ENCODE measurements around the gene LAPTM5.
"Not testable (repeated sequence)": the region's sequence is repeated elsewhere in the genome, so short reads cannot be mapped to it uniquely, and the experiment has no call there.

The LAPTM5 gene, protein sequence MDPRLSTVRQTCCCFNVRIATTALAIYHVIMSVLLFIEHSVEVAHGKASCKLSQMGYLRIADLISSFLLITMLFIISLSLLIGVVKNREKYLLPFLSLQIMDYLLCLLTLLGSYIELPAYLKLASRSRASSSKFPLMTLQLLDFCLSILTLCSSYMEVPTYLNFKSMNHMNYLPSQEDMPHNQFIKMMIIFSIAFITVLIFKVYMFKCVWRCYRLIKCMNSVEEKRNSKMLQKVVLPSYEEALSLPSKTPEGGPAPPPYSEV

DNA sequence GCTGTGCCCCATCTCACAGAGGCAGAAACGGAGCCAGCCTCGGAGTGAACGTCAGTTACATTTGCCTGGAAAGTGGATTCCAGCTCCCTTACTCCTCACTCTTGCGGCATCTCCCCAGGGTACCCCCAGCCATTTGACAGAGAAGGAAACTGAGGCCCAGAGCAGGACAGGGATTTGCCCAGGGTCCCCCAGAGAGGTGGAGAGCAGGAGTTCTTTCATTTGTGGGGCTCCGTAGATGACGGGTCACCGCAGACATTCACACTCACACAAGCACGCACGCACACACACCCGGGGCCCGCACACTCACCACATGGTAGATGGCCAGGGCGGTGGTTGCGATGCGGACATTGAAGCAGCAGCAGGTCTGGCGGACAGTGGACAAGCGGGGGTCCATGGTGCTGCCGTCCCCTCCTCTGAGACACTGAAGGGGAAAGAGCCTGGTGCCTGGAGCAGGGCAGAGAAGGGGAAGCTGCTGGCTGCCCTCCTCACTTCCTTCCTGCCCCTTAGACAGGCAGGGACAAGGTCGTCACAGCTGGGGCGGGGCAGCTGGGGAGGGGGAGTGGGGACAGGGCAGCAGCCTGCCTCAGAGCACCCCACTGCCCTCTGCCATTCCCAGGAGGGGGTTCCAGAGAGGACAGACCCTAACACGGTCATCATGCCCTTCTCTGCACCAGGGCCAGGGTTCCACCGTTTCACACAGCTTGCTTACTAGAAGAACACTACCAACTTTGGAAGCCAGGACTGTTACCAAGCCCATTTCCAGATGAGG, at the start of gene LAPTM5:
TSS of gene LAPTM5 (minus strand) at position 423 of the 769 bp plus-strand sequence. CDS start at position 394, 29 bp downstream.
- FAIRE-seq: no peak

DNA sequence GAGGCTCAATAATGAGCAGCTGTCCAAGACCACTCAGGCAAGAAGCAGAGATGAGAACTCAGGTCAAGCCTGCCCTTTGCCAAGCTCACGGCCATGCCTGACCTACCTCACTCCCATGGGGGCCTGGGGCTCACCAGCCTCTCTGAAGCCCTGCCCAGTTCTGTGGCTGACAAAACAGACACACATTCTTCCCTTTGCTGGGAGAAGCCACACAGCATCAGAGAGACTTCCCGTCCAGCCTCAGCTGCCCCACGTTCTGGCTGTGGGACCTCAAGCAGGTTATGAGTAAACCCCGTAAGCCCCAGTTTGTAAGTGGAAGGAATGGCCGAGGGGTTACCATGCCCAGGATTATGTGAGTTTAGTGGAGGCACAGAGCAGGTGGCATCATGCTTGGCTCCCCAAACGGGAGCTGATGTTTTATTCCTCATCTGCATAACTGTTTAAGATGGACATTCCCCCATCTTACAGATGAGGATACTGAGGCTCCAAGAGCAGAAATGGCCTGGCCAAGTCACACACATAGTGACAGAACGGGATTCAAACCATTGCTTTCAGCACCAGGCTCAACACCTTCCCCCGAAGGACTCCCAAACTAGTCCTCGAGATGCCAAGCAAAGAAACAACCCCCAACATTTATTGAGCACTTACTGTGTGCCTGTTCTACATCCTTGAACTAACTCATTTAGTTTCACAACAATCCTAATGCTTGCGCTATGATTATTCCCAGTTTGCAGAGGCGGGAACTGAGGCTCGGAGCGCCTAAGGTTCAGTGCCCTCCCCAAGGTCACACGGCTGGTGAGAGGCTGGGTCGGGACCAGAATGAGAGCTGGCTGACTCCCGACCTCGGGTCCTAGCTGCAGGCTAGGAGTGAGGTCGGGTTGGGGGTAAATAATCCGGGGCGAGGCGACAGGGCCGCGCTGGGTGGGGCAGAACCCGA, 49.1 kb upstream of the LAPTM5 start:
- FAIRE-seq: no peak

DNA sequence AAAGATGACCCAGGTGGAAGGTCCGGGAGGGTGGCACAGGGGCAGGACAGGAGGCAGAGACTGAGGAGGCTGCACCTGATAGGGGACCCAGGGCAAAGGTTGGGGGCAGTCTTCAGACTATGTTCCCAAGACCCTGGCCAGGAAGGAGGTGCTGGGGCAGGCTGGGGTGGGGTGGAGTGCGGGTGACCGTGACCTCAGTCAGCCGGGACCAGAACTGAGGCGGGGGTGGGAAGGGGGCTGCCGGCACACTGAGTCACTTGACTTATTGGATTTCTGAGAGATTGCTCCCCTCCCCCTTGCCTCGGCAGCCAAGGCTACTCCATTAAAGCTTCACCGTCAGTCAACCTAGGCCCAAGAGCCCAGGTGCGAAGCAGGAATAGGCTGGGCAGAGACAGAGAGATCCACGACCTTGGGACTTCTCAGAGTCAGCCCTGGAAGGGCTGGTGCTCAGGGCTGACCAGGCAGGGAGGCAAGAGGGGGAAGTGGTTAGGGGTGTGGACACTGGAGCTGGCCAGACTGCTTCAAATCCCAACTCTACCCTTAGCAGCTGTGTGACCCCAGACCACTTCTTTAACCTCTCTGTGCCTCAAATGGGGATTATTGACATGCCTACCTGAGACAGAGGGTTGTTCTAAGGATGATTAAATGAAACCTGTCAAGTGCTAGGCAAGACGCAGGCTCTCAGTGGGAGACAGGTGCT, 47.9 kb upstream of the LAPTM5 start:
- FAIRE-seq: no peak

DNA sequence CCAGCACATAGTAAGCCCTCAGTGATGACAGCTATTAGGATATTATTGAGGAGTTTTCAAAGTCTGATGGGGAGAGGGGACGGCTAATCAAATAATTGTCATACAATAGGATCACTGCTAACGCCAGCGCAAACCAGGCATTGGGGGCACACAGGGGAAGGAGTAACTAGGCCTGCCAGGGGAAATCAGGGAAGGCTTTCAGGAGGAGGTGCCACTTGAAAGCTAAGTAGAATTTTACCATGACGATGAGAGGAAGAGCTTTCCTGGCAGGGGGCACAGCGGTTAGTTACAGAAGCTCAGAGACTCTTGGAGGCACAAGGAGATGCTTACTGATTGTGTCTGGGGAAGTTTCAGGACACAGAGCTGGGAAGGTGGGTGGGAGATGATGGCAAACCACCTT, 47.2 kb upstream of the LAPTM5 start:
- FAIRE-seq: no peak

DNA sequence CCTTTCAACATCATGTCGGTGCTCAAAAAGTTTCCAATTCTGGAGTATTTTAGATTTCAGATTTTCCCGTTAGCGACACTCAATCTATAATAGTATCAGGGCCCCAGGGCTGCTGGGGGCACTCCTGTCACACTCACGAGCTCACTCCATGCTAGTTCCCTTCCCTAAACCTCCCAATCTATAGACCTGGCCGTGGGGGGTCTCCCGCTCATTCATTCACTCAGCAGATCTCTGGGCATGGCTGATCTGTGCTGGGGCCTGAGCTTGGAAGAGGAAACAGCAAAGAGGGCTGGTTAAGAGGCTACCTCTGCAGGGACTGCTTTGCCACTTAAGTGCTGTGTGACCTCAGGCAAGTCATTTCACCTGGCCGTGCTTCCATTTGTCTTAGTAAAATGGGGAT, 46.8 kb upstream of the LAPTM5 start:
- no peak for FAIRE-seq

DNA sequence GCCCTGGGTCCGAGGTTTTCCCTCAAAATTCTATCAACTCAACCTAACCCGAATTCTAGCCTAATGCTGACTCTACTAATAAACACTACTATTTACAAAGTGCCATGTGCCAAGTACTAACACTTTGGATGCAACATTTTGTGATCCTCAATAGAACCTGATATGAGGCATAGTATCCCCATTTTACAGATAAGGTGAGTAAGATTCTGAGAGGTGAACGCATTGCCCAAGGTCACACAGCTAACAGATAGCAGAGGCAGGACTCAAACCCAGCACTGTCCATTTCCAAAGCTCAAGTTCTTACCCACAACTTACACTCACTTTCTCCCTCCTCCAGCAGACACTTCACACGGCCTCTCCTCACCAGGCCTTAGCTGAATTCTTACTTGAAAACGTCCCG, 46.0 kb upstream of the LAPTM5 start:
- FAIRE-seq: no peak

DNA sequence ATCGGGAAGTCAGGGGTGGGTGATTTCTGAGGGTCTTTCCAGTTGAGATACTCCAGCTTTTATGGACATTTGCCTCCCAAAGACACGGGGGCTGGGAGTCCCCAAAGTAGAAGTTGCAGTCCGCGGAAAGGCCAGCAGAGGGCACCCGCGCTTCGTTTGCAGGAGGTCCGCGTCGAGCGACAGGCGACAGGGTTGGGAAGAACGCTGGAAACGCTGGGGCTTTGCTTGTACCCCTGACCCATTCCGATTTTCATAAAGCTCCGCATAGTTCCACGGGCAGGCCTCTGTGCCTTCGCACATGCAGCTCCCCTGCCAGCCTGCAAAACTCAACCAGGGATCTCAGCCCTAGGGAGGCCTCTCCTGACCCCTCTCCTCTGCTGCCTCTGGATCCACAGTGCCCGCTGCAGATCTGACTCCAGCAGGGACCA, 44.2 kb upstream of the LAPTM5 start:
- no peak for FAIRE-seq

DNA sequence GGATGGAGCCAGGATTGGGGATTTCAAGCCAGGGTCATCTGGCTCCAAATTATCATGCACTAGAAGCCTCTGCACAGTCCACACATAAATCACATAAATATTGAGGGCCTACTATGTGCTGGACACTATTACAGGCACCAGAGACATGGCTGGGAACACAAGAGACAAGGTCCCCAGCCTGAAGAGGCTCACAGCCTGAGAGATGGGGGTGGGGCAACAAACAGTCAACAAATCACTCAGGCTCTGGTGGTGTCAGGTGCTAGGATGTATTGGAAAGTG, 41.6 kb upstream of the LAPTM5 start:
- FAIRE-seq: no peak

DNA sequence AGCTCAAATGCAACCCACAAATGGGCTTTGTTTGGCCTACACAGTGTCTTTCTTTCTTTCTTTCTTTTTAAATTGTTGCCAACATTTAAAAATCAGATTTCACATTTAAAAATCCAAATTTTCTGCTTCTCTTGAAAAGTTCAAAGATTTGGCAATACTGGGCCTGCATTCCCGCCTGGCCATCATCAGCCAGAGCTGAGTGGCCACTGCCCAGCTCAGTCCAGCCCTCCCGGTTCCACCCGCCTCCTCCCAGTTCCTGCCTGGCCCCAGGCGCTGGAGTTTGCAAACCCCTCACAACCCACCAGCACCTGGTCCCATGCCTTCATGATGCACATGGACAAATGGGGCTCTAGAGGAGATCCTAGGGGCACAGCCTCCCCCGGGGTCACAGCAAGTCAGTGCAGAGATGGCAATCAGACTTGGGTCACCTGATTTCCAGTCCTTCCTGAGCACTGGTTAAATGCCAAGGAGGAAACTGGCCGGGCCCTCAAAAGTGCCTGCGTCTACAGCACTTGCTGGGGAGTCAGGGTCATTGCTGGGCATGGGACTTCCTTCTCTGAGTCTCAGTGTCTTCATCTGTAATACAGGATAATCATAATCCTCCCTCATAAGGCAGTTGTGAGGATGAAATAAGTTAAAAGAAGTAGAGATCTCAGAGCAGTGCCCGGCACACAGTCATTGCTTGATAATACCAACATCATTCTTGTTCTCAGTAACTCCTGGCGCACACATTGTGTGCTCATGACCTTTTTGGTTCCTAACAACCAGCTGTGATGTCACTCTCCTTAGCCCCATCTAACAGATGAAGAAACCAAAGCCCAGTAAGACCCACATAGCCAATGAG, 41.0 kb upstream of the LAPTM5 start:
- no peak for FAIRE-seq

DNA sequence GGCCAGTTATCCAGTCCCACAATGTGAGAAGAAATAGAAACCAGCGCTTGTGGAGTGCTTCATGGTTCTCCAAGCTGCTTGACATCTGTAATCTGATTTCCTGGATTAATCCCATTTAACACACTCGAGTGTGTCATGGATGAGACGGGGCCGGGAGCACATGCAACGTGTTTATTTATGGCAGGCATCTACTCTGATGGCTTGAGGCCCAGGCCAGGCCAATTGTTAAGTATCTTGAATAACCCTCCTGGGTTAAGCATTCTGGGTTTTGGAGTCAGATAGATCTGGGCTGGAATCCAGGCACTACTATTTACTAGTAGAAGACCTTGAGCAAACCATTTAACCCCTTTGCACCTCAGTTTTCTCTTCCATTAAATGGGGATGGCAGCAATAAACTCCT, 37.5 kb upstream of the LAPTM5 start:
- no peak for FAIRE-seq

DNA sequence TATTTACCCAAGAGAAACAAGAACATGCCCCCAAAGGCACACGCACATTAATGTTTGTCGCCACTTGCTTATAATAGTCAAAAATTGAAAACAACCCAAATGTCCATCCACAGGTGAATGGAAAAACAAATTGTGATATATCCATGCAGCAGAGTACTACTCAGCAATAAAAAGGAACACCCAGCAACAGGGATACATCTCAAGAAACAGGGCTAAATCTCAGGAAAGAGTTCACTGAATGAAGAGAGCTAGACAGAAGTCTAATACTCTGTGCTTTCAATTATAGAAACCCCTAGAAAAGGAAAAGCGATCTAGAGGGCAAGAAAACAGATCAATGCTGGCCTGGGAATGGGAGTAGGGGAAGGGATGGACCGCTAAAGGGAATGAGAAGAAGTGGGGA, 36.7 kb upstream of the LAPTM5 start:
- FAIRE-seq: no peak

DNA sequence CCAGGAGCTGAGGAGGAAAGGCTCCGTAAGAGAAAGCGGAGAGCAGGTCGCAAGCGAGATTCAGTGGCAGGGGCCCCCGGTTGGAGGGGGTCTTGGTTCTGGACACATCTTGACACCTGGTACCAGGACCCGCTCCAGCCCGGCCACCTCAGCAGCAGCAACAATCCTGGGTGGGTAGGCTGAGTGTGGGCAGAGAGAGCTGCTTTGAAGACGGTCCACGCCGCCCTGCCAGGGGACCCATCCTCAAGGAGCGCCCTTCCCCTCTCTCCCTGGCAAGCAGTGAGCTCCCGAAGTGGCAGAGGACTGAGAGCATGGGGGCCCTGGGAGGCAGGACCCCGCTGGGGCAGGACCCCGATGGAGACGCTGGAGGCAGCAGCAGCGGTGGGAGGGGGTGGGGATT, 35.6 kb upstream of the LAPTM5 start:
- no peak for FAIRE-seq

DNA sequence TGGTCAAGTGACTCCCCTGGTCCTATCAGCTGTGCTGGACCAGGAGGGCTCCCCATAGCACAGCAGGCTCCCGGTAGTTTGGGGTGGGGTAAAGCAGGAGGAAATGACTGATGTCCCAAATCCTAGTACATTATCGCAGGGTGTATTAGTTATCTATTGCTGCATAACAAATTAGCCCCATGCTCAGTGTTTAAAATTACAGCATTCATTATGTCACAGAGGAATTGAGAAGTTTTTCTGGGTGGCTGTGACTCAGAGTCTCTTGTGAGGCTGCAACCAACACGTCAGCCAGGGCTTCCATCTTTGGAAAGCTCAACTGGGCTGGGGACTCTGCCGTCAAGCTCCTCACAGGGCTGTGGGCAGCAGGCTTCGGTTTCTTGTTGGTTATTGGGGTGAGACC, 34.3 kb upstream of the LAPTM5 start:
- FAIRE-seq: no peak

DNA sequence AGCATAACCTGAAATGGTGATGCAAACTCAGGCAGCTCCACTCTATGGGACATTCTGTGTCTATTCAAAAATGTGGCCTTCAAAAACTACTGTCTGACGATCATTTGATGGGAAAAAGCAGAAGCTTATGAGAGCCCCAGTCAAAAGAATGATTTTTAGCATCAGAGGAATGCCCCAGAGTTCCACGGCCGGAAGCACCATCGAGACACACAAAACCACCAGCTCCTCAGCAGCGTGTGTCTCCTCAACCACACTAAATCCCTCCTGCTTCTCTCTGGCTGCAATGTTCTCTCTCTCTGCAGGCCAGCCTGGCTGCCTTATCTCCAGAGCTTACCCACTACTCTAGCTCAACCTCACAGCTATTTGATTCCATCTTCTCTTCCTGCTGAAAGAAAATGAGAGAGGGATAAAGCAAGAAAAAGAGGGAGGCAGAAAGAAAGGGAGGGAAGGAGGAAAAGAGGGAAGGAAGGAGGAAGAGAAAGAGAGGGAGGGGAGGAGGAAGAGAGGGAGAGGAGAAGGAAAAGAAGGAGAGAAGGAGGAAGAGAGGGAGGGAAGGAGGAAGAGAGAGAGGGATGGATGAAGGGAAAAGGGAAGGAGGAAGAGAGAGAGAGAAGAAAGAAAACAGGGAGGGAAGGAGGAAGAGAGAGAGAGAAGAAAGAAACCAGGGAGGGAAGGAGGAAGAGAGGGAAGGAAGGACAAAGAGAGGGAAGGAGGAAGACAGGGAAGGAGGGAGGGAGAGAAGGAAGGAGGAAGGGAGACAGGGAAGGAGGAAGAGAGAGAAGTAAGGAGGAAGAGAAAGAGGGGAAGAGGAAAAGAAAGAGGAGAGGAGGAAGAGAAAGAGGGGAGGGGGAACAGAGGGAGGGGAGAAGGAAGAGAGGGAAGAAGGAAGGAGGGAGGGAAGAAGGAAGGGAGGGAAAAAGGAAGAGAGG, 33.5 kb upstream of the LAPTM5 start:
- no peak for FAIRE-seq

DNA sequence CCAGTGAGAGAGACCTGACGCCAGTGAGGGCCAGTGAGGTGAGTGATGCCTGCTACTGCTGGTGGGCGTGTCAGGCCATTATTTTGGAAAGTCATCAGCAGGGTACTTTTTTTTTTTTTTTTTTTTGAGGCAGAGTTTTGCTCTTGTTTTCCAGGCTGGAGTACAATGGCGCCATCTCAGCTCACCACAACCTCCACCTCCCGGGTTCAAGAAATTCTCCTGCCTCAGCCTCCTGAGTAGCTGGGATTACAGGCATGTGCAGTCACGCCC, 32.6 kb upstream of the LAPTM5 start:
- FAIRE-seq: not testable (repeated sequence)

DNA sequence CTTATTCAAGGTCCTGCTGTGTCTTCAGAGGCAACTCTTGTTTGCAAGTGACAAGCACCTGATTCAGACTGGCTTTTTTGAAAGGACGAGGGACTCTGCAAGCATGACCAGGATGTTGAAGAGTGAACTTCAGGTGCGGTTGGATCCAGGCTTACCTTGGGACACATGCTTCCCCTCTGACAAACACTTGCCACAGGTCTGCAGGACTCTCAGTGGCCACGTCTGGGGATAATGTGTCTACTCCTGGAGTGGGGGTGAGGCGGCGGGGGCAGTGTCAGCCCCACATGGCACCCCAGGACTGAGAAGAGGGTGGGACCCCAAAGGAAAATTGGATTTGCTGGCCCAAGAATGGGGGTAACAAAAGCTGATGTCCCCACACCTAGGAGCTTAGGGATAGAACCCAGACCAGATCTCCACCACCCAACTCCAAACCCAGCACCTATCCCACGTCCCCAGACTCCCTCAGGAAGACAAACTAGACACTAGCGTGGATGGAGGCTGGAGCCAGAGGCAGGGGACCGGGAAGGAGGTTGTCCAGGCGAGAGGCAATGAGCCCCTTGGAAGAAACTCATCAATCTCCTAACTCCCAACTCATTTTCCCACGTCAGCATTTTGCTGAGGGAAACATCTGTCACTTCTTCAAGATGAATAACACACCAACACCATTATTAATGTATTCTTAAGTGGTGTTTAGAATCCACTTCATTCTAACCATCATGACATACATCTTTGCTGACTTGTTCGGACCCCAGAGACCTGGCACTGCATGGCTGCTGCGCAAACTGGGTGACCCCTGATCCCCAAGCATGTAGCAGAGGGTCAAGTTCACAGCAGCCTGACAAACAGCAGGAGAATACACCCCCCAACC, 32.0 kb upstream of the LAPTM5 start:
- FAIRE-seq: no peak

DNA sequence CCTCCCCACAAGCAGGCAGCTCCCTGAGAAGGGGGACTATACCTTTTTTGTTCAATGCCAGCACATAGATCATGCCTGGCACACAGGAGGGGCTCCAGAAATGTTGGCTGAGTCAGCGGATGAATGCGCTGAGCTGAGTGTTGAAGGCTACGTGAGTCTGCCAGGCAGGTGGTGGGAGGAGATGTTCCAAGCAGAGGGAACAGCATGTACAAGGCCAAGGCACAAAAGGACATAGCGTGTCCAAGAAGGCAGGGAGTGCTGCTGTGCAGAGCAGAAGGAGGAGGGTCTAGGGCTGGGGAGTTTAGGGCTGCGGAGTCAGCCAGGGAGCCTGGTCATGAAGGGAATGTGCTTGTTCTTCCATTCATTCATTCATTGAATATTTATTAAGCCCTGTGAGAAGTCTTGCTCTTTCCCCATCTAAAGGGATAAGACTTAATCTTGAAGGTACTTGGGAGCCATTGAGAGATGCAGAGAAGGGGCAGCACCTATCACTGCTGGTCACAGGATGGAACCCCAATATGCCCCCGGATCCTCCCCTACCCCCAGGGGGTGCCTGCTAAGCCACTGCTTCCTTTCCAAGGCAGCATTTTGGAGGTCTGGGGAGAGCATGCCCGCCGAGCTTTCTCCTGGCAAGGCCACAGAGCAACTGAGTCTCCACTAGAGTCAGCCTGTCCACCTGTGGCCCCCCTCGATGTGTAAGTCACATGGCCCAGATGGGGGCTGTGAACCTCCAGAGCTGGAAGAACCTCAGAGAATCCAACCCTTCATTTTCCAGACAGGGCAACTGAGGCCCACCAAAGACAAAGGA, 31.2 kb upstream of the LAPTM5 start:
- no peak for FAIRE-seq

DNA sequence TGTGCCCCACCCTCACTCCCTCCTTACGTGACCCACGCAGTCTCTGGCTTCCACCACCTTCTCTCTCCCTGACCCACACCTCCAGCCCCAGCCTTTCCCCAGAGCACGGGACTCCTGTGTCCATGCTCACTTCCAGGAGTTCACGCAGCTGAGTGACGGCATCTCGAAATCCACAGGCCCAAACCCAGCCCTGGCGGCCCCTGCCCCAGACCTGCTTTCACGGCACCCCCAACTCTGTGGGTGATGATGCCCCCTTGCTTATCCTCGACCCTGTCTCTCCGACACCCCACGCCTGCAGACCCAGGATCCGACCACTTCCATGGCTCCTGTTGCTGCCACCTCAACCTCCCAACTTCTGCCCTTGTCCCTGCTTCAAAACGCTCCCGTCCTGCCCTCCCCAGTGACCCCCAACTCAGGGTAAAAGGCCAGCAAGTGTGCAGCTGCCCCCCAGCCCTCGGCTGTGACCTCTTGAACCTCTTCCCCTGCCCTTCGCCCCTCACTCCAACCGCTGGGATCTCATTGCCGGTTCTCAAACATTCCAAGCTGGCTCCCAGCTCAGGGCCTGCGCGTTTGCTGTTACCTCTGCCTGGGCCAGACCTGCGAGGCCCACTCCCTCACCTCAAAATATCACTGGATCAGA, 30.4 kb upstream of the LAPTM5 start:
- FAIRE-seq: no peak

DNA sequence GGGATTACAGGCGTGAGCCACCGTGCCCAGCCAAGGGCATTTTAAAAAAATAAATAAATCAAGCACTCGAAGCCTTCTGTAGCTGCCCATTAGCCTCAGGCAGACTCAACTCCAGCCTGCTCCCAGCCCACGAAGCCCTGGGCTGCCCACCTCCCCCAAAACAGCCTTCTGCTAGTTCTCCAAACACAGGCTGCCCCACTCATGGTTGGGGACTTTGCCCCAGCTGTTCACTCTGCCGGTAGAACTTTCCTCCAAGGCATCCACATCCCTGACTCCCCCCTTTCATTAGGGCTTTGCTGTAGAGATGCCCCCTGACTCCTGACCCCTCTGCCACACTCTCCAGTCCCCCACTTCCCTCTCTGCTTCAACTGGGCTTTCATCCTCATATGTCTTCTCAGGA, 29.7 kb upstream of the LAPTM5 start:
- no peak for FAIRE-seq

All from islet of Langerhans (tissue), 1 donor.